Measurements from ENCODE around the gene PPP3CA.

DNA sequence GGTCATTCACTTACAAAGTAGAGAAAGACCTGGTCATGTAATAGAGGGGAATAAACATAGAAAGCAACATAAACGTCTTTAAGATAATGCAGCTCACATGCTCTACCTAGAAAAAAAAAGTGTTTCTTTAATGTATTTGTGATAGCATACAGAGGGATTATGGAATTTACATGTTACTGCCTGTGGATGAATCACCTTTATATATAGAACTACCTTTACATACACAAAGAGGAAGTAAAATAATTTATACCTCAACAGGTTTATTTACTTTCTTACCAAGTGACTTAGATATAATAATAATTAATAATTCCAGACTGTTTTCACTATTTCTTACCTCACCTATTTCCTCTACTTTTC lies 81.5 kb downstream of the PPP3CA start:
- no peak for TF ChIP-seq EZH2 (IDR thresholded peaks at IDR 0.05; ENCODE audit: low read length, unreplicated experiment)
- TF ChIP-seq, protein P1, sequence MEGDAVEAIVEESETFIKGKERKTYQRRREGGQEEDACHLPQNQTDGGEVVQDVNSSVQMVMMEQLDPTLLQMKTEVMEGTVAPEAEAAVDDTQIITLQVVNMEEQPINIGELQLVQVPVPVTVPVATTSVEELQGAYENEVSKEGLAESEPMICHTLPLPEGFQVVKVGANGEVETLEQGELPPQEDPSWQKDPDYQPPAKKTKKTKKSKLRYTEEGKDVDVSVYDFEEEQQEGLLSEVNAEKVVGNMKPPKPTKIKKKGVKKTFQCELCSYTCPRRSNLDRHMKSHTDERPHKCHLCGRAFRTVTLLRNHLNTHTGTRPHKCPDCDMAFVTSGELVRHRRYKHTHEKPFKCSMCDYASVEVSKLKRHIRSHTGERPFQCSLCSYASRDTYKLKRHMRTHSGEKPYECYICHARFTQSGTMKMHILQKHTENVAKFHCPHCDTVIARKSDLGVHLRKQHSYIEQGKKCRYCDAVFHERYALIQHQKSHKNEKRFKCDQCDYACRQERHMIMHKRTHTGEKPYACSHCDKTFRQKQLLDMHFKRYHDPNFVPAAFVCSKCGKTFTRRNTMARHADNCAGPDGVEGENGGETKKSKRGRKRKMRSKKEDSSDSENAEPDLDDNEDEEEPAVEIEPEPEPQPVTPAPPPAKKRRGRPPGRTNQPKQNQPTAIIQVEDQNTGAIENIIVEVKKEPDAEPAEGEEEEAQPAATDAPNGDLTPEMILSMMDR (conservative IDR thresholded peaks at IDR 0.05; ENCODE audit: low read depth, low read length), result no peak
